Measurements from ENCODE around the gene TTC14. TPM values are rescaled to one million over a fixed set of nuclear protein-coding genes. Genes with fewer than 3 reads are reported as not detected.
A peak's percentile ranks its signal among the peaks of the same experiment; 100 is the strongest.

Gene TTC14
- total and polyA plus RNA-seq, 2 of the 8 experiments (the other 6 are each of a cell fraction or from before 2014, with no cell fraction given), result 10.2 to 22.3 TPM

GRCh38 chr3:180633722-180634121, 31.8 kb downstream of the TTC14 start:
- Histone ChIP-seq H3K27me3 (replicated peaks in 1 of 4; ENCODE audit: control insufficient read depth in 3 of 4, extremely low read depth in 1 of 4, insufficient read depth in 3 of 4, low read length in 3 of 4) (no peaks in the 10 kb centered on the region), H3K79me2 (ENCODE audit: control insufficient read depth in 1 of 2, insufficient read depth in 2 of 2, low read length in 2 of 2) (no peaks in the 10 kb centered on the region), H3K9ac (replicated peaks in 1 of 4; ENCODE audit: extremely low read depth in 1 of 4, low read depth in 3 of 4, low read length in 3 of 4) (no peak overlapping the region), H4K8ac (ENCODE audit: extremely low read depth, insufficient read depth, low read length) (no peak overlapping the region), H2AK5ac (ENCODE audit: low read depth, low read length) (no peak overlapping the region), H2AFZ (ENCODE audit: low read length) (no peak overlapping the region), H3K56ac (replicated peaks; ENCODE audit: insufficient read length, low read depth, low read length) (no peak overlapping the region), H2BK120ac (replicated peaks; ENCODE audit: low read depth, low read length) (no peak overlapping the region), H2BK5ac (ENCODE audit: low read depth, low read length) (no peak overlapping the region), H3K4me3 (ENCODE audit: extremely low read depth in 1 of 4, insufficient read depth in 2 of 4, low read depth in 3 of 4, low read length in 4 of 4) (no peak overlapping the region), H3K23ac (ENCODE audit: insufficient read length) (no peak overlapping the region), H3K4me1 (replicated peaks in 1 of 4; ENCODE audit: control insufficient read depth in 3 of 4, insufficient read depth in 4 of 4, low read length in 3 of 4) (no peaks in the 10 kb centered on the region), H2BK12ac (ENCODE audit: low read depth, low read length) (no peak overlapping the region), H3K9me3 (ENCODE audit: insufficient read depth in 2 of 2, low read depth in 1 of 2, low read length in 1 of 2) (no peaks in the 10 kb centered on the region), H3K14ac (ENCODE audit: insufficient read length) (no peak overlapping the region), H2BK15ac (ENCODE audit: low read length) (no peak overlapping the region), H3K36me3 (ENCODE audit: control insufficient read depth in 2 of 4, insufficient read depth in 4 of 4, low read length in 3 of 4) (no peaks in the 10 kb centered on the region), H4K5ac (ENCODE audit: insufficient read length, low read depth, low read length) (no peak overlapping the region), H4K91ac (replicated peaks; ENCODE audit: insufficient read length, low read length) (no peak overlapping the region), H3K4ac (replicated peaks; ENCODE audit: insufficient read length, low read depth, low read length) (no peak overlapping the region), H2BK20ac (ENCODE audit: low read length) (no peak overlapping the region), H4K20me1 (replicated peaks in 1 of 2; ENCODE audit: control insufficient read depth in 1 of 2, insufficient read depth in 2 of 2, low read length in 2 of 2) (no peaks in the 10 kb centered on the region), H3K4me2 (ENCODE audit: insufficient read depth in 1 of 2, low read depth in 2 of 2, low read length in 2 of 2) (no peak overlapping the region), H3K27ac (ENCODE audit: low read depth, low read length) (no peak overlapping the region), H3K18ac (ENCODE audit: extremely low read depth, low read length) (no peak overlapping the region), H3K79me1 (ENCODE audit: low read depth, low read length) (no peaks in the 10 kb centered on the region), H3K23me2 (ENCODE audit: low read depth, low read length) (no peaks in the 10 kb centered on the region)
- POLR2A ChIA-PET (ENCODE audit: partially characterized antibody), result interaction anchor here (0.6 kb wide), 1 partner anchor 31 kb away, joined by 3 read pairs; no protein-coding TSS in a partner anchor
- 44% methylated on average over 2 of the region's 2 CpGs; no CpG with 5 or more reads in 1 of the 2 experiments for WGBS, 2 experiments (ENCODE audit: extremely low coverage in 1 of 2, insufficient coverage in 1 of 2, insufficient read length in 1 of 2, insufficient replicate concordance in 2 of 2, low coverage in 1 of 2, low lambda C conversion rate in 2 of 2, missing lambda C conversion rate in 1 of 2)
- DNase-seq (ENCODE audit: low read depth in 1 of 2, low spot score in 2 of 2) (no peak), FAIRE-seq (no peak)
- TF ChIP-seq MAX (IDR thresholded peaks at IDR 0.05) (no peak), POU5F1 (IDR thresholded peaks at IDR 0.05; ENCODE audit: low read depth, low read length) (no peak), CTCF (IDR thresholded peaks at IDR 0.05; ENCODE audit: control extremely low read depth in 1 of 3, insufficient read depth in 1 of 3, low read depth in 1 of 3, low read length in 3 of 3) (peak; percentile 37 to 48 (median 47)), CEBPB (IDR thresholded peaks at IDR 0.05; ENCODE audit: low read depth, low read length) (no peak), RAD21 (IDR thresholded peaks at IDR 0.05 in 1 of 2, conservative IDR thresholded peaks at IDR 0.05 in 1 of 2; ENCODE audit: low read depth in 2 of 2, low read length in 2 of 2) (peak; percentile 67 to 69), TAF7 (optimal IDR thresholded peaks at IDR 0.05; ENCODE audit: borderline replicate concordance, low read depth, low read length) (no peak), KDM1A (IDR thresholded peaks at IDR 0.05; ENCODE audit: borderline replicate concordance, low read length) (no peak)
- CTCF ChIA-PET (ENCODE audit: partially characterized antibody), result interaction anchor here (0.6 to 2.4 kb wide), 8 partner anchors 12 to 169 kb away, joined by 3 to 12 read pairs (median 6); partner anchors contain the start of gene CCDC39
